Right cardiac atrium (tissue), 5 donors: ENCODE results near the gene TMEM33. TPM values are rescaled to one million over a fixed set of nuclear protein-coding genes. Genes with fewer than 3 reads are reported as not detected.

Experiments used
- ATAC-seq, 2 donors: fragments of 200-7000 bp; cut with Tn5 transposase; one replicate each; pipeline versions ENCODE4 v1.8.0 to v1.9.1; 2020; ENCODE audit warnings: moderate library complexity in 2 of 2, mild to moderate bottlenecking in 1 of 2
- DNase-seq, 3 donors: peaks; one replicate each; pipeline ENCODE4 v3.0.0-alpha.2; 2020
- H3K27ac ChIP-seq: one replicate; pipeline ENCODE4 v1.5.1; 2013; ENCODE audit warnings: mild to moderate bottlenecking, low read length, control low read depth, moderate library complexity
- H3K27me3 ChIP-seq: one replicate; pipeline ENCODE4 v1.6.1; 2013; ENCODE audit not compliant: control insufficient read depth, insufficient read depth
- H3K4me1 ChIP-seq: one replicate; pipeline ENCODE4 v1.6.1; 2013; ENCODE audit warnings: low read length; ENCODE audit not compliant: control insufficient read depth, insufficient read depth
- H3K4me3 ChIP-seq: one replicate; pipeline ENCODE4 v1.5.1; 2013; ENCODE audit warnings: low read length, control low read depth
- H3K9me3 ChIP-seq: one replicate; pipeline ENCODE4 v1.6.1; 2013; ENCODE audit warnings: low read length; ENCODE audit not compliant: control insufficient read depth
- WGBS: extraction: QIAGEN DNeasy Blood & Tissue Kit; methylation state at CpG from one replicate; pipeline ENCODE4 v1.1.7; 2013; 5-methylcytosine and 5-hydroxymethylcytosine counted together
- intact Hi-C, 4 donors: fragments of 100-400 bp; cut with DNase I; formaldehyde crosslinking; loops; one replicate each; pipeline versions ENCODE4 v1.11.0 to v1.14.0; 2022 to 2023
- polyA plus RNA-seq: library from polyadenylated mRNA; stranded (reverse); fragments of 200-250 nt; gene quantifications from one replicate; pipeline ENCODE4 v1.2.3, GENCODE V29; 2013
- total RNA-seq, 4 donors: library from RNA; stranded (reverse); fragmentation: NEBNext Ultra II Directional; extraction: Animal tissue kit (Norgen Biotek cat#: 25700); gene quantifications; one replicate each; pipeline ENCODE4 v1.2.1, GENCODE V29; 2021
- donor health status: healthy with polysubstance abuse.
- donor health status: DM: no; HTN: yes; CAD: no.
- donor health status: DM: no; HTN: no; CAD: no.
- donor health status: DM: no; HTN: yes; CAD: no; lungs with severe emphysema.
- donor health status: DM: yes; HTN: yes; CAD: no.

TMEM33 gene
- total and polyA plus RNA-seq, 5 donors, result 8.9 to 32.1 (median 27.1) TPM

DNA sequence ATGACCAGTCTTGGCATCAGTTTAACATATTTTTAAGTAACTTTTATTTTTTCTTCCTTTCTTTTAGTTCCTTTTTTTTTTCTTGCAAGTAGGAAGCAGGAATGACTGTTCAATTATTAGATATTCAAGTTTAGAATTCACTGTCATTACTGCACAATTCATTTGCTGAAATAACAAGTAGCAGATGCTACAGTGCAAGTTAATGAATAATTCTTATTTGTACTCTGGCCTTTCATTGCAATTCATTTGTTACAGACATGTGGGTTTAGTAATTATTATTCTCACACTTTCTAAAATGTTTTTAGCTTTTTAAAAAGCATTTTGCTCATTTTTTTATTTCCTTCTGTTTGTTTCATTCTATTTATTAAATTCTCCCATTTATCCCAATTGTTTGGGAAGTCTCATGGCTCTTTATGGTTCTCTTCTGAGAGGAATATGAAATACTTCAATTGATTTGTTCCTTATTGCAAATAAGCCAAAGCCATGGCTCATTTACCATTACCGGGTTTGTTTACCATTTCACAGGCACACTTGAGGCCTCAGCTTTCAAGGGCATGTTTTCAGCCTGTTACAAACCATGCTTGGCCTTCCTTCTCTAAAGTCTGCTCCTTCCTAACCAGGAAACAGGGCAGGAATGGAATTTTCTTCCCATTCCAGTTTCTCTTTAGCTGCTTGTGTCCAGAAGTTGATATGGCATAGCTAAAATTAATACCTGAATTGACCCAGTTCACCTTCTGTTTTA, 41.7 kb downstream of the TMEM33 start:
- Histone ChIP-seq H3K27ac (no peak overlapping the region), H3K27me3 (no peaks in the 10 kb centered on the region), H3K4me1 (no peaks in the 10 kb centered on the region), H3K9me3 (no peaks in the 10 kb centered on the region), H3K4me3 (no peak overlapping the region)
- DNase-seq (no peak), ATAC-seq (no peak)
- 77% methylated on average over 1 of the region's 1 CpG for WGBS
- intact Hi-C loops, result no loop called here

DNA sequence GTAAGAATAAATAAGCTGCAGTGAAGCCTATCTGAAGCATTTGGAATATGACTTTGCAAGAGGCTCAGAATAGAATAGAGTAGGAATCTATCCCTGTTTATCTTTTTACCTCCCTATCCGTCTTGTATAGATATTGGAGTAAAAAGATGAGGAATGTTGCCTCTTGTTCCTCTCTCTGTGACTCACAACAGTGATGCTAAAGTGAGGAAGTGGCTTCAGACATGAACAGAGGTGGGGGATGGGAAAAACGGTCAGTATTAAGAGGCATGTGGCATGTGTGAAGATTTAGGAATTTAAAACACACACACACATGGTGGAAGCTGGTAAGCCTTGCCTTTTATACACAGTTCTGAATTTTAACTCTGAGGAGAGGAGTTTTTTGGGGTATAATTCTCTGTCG, 42.5 kb downstream of the TMEM33 start:
- Histone ChIP-seq H3K27ac (no peak overlapping the region), H3K9me3 (no peaks in the 10 kb centered on the region), H3K4me1 (no peaks in the 10 kb centered on the region), H3K27me3 (no peaks in the 10 kb centered on the region), H3K4me3 (no peak overlapping the region)
- ATAC-seq (no peak), DNase-seq (no peak)
- intact Hi-C loops, result no loop called here
- WGBS, result 42% methylated on average over 3 of the region's 3 CpGs

- intact Hi-C loops, result no loop called here
- Histone ChIP-seq H3K4me1 (no peaks in the 10 kb centered on the region), H3K9me3 (no peaks in the 10 kb centered on the region), H3K4me3 (no peak within 1 kb of the TSS), H3K27me3 (no peaks in the 10 kb centered on the region), H3K27ac (no peak within 1 kb of the TSS)
- DNase-seq (no peak), ATAC-seq (no peak)
- 72% methylated on average over 12 of the region's 12 CpGs for WGBS
Observed at GRCh38 chr4:41981456-41981855, 46.2 kb downstream of the TMEM33 start, which contains the start of gene DCAF4L1. DCAF4L1 (plus strand) TSS chr4:41981756; CDS start chr4:41981793, 37 bp downstream.

GRCh38 chr4:41982716-41983115, 47.5 kb downstream of the TMEM33 start:
- DNase-seq, result peak in 1 of 3 donors; percentile 50
- H3K4me1 ChIP-seq, result no peaks in the 10 kb centered on the region
- no peaks in the 10 kb centered on the region for H3K9me3 ChIP-seq
- H3K4me3 ChIP-seq, result no peak overlapping the region
- H3K27me3 ChIP-seq, result no peaks in the 10 kb centered on the region
- no peak for ATAC-seq
- 91% methylated on average over 22 of the region's 22 CpGs for WGBS
- intact Hi-C loops, result no loop called here
- H3K27ac ChIP-seq, result no peak overlapping the region

GRCh38 chr4:41985151-41985550, 49.9 kb downstream of the TMEM33 start:
- DNase-seq (no peak), ATAC-seq (no peak)
- Histone ChIP-seq H3K4me3 (no peak overlapping the region), H3K27me3 (no peaks in the 10 kb centered on the region), H3K9me3 (no peaks in the 10 kb centered on the region), H3K4me1 (no peaks in the 10 kb centered on the region), H3K27ac (no peak overlapping the region)
- intact Hi-C loops, result no loop called here
- WGBS, result 38% methylated on average over 1 of the region's 1 CpG

DNA sequence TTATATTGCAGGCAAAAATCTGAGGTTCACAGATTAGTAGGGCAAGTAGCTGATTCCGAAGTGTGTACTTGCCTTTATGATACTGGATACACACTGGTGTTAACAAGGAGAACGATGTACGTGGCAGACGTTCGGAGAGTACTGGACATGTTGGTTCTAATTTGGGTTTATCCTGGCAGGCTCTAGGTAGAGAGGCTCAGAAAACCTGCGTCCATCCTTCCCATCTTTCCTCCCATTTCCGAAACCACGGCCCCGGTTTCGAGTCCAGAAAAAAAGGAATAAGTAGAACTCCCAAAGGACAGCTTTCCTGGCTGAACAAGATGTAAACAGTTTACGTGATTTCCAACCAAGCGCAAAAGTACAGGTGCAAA, 54.8 kb downstream of the TMEM33 start:
- H3K27ac ChIP-seq, result peak overlapping the region; percentile 91
- H3K9me3 ChIP-seq, result no peaks in the 10 kb centered on the region
- intact Hi-C loops, result no loop called here
- under 1% methylated on average over 12 of the region's 12 CpGs for WGBS
- H3K4me3 ChIP-seq, result peak overlapping the region; percentile 67
- peaks cover 6% of the 10 kb centered on the region for H3K4me1 ChIP-seq
- H3K27me3 ChIP-seq, result no peaks in the 10 kb centered on the region
- peak; percentile 13 to 41 for ATAC-seq
- DNase-seq, result no peak

- ATAC-seq, result peak; percentile 100
- peak within 1 kb of the TSS; percentile 91 for H3K27ac ChIP-seq
- peaks cover 6% of the 10 kb centered on the region for H3K4me1 ChIP-seq
- H3K4me3 ChIP-seq, result peak within 1 kb of the TSS; percentile 67
- DNase-seq, result peak; percentile 94 to 97 (median 97)
- intact Hi-C loops, result no loop called here
- WGBS, result under 1% methylated on average over 64 of the region's 64 CpGs
- H3K27me3 ChIP-seq, result no peaks in the 10 kb centered on the region
- no peaks in the 10 kb centered on the region for H3K9me3 ChIP-seq
Observed at GRCh38 chr4:41990365-41991111, 55.3 kb downstream of the TMEM33 start, which contains the start of gene SLC30A9. SLC30A9 (plus strand) TSS chr4:41990530; CDS start chr4:41990652, 122 bp downstream.

DNA sequence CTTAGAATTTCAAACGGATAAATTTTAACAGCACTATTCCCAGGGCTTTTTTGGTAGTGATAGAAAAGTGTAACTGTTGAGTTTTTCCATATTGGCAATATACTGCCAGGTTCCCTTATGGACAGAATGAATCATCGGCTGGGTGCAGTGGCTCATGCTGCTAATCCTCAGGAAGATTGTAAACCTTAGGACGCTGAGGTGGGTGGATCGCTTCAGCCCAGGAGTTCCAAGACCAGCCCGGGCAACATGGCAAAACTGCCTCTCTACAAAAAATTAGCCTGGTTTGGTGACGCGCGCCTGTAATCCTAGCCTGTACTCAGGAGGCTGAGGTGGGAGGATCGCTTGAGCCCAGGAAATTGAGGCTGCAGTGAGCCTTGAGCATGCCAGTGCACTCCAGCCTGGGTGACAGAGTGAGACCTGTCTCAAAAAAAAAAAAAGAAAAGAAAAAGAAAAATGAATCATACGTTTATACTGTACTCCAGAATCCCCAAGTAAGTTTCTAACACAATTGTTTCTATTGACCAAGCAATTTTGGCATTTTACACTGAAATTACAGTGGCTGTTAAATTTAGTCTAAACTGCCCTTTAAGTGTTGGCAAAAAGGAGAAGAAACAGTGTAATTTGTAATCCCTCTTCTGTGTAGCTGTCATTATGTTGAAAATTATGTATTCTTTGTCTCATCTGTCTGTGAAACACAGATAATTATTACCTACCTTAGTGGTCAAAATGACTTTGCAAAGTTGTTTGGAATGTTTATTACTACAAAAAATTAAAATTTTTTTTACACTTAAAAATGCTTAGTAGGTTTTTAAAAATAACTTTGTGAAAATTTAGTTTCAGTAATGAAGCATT, 56.9 kb downstream of the TMEM33 start:
- H3K9me3 ChIP-seq, result no peaks in the 10 kb centered on the region
- 92% methylated on average over 10 of the region's 10 CpGs for WGBS
- no peak overlapping the region for H3K27ac ChIP-seq
- H3K4me1 ChIP-seq, result peaks cover 6% of the 10 kb centered on the region
- ATAC-seq (no peak), DNase-seq (peak in 1 of 3 donors; percentile 20)
- no peaks in the 10 kb centered on the region for H3K27me3 ChIP-seq
- intact Hi-C loops, result no loop called here
- H3K4me3 ChIP-seq, result no peak overlapping the region

- WGBS, result 83% methylated on average over 4 of the region's 4 CpGs
- DNase-seq, result no peak
- Histone ChIP-seq H3K27me3 (no peaks in the 10 kb centered on the region), H3K9me3 (no peaks in the 10 kb centered on the region), H3K4me1 (peaks cover 6% of the 10 kb centered on the region), H3K4me3 (no peak overlapping the region), H3K27ac (no peak overlapping the region)
- intact Hi-C loops, result no loop called here
- no peak for ATAC-seq
Observed at GRCh38 chr4:41992967-41993857, 58.0 kb downstream of the TMEM33 start.

DNA sequence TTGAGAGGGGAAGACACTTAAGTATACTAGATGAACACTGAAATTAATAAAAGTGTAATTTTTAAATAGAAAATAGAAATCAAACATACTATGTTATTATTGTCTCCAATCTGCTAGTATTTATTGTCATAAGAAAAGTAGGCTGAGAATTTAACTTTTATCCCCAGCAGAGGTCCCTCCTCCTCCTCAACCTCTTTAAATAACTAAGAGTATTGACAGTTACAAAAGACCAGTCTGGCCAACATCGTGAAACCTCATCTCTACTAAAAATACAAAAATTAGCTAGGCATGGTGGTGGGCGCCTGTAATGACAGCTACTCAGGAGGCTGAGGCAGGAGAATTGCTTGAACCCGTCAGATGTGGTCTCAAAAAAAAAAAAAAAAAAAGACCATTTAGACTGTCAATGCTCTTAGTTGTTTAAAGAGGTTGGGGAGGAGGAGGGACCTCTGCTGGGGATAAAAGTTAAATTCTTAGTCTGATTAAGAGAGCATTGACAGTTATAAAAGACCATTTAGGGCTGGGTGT, 59.3 kb downstream of the TMEM33 start:
- H3K9me3 ChIP-seq, result no peaks in the 10 kb centered on the region
- no peak overlapping the region for H3K4me3 ChIP-seq
- WGBS, result 90% methylated on average over 3 of the region's 3 CpGs
- intact Hi-C loops, result no loop called here
- H3K4me1 ChIP-seq, result peaks cover 6% of the 10 kb centered on the region
- ATAC-seq (no peak), DNase-seq (no peak)
- no peaks in the 10 kb centered on the region for H3K27me3 ChIP-seq
- H3K27ac ChIP-seq, result no peak overlapping the region
